ENCODE measurements around the gene AGMO.

DNA sequence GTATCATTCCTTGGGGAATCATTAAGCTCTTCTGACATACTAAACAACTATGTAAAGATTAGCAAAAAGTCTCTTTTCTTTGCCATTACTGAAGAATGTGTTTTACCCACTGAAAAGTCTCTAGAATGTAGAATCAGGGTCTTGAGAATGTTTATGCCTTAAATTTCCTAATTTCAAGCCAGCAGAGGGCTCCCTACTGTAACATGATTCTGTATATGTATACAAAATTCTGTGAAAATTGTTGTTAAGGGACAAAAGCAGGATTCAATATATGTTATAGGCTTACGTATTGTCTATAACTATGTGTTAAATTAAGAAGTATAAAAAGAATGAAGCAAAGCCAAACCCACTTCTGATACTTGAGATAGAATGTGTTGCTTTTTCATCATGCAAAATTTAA lies 362.3 kb downstream of the AGMO start:
- no peak for TF ChIP-seq POLR2A (IDR thresholded peaks at IDR 0.05)
- TF ChIP-seq, protein P1, sequence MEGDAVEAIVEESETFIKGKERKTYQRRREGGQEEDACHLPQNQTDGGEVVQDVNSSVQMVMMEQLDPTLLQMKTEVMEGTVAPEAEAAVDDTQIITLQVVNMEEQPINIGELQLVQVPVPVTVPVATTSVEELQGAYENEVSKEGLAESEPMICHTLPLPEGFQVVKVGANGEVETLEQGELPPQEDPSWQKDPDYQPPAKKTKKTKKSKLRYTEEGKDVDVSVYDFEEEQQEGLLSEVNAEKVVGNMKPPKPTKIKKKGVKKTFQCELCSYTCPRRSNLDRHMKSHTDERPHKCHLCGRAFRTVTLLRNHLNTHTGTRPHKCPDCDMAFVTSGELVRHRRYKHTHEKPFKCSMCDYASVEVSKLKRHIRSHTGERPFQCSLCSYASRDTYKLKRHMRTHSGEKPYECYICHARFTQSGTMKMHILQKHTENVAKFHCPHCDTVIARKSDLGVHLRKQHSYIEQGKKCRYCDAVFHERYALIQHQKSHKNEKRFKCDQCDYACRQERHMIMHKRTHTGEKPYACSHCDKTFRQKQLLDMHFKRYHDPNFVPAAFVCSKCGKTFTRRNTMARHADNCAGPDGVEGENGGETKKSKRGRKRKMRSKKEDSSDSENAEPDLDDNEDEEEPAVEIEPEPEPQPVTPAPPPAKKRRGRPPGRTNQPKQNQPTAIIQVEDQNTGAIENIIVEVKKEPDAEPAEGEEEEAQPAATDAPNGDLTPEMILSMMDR (IDR thresholded peaks at IDR 0.05), result peak in 1 of 3 experiments; percentile 46

Measured in testis (tissue), 2 donors.